ENCODE results near the gene HBZ. TPM values are rescaled to one million over a fixed set of nuclear protein-coding genes. Genes with fewer than 3 reads are reported as not detected.

Gene HBZ
- total RNA-seq, 2 donors from 2014 or later = 1.4 TPM; not detected in 1

DNA sequence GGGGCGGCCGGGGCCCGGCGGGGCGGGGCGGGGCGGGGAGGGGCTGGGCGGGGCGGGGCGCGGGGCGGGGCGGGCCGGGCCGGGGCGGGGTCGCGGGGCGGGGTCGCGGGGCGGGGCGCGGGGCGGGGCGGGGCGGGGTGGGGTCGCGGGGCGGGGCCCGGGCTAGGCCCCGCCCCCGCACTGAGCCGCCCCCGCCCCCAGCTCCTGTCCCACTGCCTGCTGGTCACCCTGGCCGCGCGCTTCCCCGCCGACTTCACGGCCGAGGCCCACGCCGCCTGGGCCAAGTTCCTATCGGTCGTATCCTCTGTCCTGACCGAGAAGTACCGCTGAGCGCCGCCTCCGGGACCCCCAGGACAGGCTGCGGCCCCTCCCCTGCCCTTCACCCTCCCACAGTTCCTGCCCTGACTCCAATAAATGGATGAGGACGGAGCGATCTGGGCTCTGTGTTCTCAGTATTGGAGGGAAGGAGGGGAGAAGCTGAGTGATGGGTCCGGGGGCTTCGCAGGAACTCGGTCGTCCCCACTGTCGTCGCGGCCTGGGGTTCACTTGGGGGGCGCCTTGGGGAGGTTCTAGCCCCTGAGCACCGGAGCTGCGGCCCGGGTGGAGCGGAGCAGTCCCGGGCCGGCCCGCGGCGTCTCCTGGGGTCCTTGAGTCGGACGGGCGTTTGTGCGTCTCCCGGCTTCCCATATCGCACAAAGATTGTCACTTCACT, 12.5 kb downstream of the HBZ start:
- Histone ChIP-seq H3K4me3 (no peak overlapping the region), H3K36me3 (no peaks in the 10 kb centered on the region), H3K27ac (no peak overlapping the region), H3K9ac (ENCODE audit: low read depth in 2 of 2, low read length in 2 of 2) (no peak overlapping the region), H3K4me1 (no peaks in the 10 kb centered on the region), H3K27me3 (peaks cover 35% of the 10 kb centered on the region), H3K9me3 (no peaks in the 10 kb centered on the region)
- intact Hi-C loops (cut with DNase I) = no loop called here
- no peak for DNase-seq
- TF ChIP-seq, protein P1, sequence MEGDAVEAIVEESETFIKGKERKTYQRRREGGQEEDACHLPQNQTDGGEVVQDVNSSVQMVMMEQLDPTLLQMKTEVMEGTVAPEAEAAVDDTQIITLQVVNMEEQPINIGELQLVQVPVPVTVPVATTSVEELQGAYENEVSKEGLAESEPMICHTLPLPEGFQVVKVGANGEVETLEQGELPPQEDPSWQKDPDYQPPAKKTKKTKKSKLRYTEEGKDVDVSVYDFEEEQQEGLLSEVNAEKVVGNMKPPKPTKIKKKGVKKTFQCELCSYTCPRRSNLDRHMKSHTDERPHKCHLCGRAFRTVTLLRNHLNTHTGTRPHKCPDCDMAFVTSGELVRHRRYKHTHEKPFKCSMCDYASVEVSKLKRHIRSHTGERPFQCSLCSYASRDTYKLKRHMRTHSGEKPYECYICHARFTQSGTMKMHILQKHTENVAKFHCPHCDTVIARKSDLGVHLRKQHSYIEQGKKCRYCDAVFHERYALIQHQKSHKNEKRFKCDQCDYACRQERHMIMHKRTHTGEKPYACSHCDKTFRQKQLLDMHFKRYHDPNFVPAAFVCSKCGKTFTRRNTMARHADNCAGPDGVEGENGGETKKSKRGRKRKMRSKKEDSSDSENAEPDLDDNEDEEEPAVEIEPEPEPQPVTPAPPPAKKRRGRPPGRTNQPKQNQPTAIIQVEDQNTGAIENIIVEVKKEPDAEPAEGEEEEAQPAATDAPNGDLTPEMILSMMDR (IDR thresholded peaks at IDR 0.05) = no peak

DNA sequence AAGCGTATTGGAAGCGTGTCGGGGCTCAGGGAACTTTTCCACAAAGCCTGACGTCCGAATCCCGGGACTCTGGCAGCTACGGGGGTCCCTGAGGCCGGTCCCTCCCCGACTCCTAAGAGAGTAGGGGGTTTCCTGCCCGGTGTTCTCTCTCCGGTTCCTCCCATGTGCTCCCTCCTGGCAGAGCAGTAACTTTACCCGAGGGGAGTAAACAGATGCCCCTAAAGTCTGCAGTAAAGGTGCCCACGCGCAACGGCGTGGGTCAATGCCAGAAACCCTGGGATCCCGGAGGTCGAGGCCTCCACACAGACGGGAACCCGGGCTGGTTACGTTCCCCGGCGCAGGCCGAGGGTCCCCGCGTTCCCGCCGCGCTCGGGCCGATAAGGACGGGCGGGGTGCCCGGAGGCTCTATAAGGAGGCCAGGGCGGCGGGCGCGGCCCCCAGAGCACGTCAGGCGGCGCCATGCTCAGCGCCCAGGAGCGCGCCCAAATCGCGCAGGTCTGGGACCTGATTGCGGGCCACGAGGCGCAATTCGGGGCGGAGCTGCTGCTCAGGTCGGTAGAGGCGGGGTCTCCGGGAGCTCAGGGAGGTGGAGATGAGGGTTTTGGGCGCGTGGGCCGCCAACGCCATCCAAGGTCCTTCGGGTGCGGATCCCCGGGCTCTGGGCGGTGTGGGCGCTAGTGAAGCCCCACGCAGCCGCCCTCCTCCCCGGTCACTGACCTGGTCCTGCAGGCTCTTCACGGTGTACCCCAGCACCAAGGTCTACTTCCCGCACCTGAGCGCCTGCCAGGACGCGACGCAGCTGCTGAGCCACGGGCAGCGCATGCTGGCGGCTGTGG, 13.3 kb downstream of the HBZ start, which contains the start of gene HBM:
TSS of gene HBM (plus strand) at position 440 of the 836 bp plus-strand sequence. CDS start at position 460, 20 bp downstream.
- H3K27me3 ChIP-seq = peaks cover 35% of the 10 kb centered on the region
- H3K27ac ChIP-seq = no peak within 1 kb of the TSS
- H3K36me3 ChIP-seq = no peaks in the 10 kb centered on the region
- TF ChIP-seq, protein P1 (IDR thresholded peaks at IDR 0.05) = no peak
- H3K4me1 ChIP-seq = no peaks in the 10 kb centered on the region
- no peak within 1 kb of the TSS for H3K9ac ChIP-seq (ENCODE audit: low read depth in 2 of 2, low read length in 2 of 2)
- H3K4me3 ChIP-seq = no peak within 1 kb of the TSS
- no peaks in the 10 kb centered on the region for H3K9me3 ChIP-seq
- intact Hi-C loops (cut with DNase I) = no loop called here
- DNase-seq = no peak

DNA sequence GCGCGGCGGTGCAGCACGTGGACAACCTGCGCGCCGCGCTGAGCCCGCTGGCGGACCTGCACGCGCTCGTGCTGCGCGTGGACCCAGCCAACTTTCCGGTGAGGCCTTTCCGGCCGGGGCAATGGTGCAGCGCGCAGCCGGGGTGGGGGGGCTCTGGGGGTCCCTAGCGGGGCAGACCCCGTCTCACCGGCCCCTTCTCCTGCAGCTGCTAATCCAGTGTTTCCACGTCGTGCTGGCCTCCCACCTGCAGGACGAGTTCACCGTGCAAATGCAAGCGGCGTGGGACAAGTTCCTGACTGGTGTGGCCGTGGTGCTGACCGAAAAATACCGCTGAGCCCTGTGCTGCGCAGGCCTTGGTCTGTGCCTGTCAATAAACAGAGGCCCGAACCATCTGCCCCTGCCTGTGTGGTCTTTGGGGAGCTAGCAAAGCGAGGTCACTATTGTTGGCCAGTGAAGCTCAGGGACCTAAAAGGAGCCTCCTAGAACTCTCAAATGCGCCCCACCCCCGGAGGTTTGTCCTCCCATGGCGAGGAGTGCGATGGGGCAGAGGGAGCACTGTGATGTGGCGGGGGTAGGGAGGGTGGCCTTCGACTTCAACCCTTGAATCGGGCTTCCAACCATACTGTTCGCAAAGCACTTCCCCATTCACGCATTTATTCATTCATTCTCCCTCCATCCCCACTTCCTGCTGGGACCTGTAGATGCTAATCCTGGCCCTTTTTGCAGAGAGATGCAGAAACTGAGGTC, 14.1 kb downstream of the HBZ start:
- H3K9me3 ChIP-seq = no peaks in the 10 kb centered on the region
- no peak overlapping the region for H3K27ac ChIP-seq
- H3K4me1 ChIP-seq = no peaks in the 10 kb centered on the region
- TF ChIP-seq, protein P1 (IDR thresholded peaks at IDR 0.05) = no peak
- H3K36me3 ChIP-seq = no peaks in the 10 kb centered on the region
- H3K27me3 ChIP-seq = peaks cover 40% of the 10 kb centered on the region
- intact Hi-C loops (cut with DNase I) = no loop called here
- H3K9ac ChIP-seq (ENCODE audit: low read depth in 2 of 2, low read length in 2 of 2) = no peak overlapping the region
- H3K4me3 ChIP-seq = no peak overlapping the region
- no peak for DNase-seq

DNA sequence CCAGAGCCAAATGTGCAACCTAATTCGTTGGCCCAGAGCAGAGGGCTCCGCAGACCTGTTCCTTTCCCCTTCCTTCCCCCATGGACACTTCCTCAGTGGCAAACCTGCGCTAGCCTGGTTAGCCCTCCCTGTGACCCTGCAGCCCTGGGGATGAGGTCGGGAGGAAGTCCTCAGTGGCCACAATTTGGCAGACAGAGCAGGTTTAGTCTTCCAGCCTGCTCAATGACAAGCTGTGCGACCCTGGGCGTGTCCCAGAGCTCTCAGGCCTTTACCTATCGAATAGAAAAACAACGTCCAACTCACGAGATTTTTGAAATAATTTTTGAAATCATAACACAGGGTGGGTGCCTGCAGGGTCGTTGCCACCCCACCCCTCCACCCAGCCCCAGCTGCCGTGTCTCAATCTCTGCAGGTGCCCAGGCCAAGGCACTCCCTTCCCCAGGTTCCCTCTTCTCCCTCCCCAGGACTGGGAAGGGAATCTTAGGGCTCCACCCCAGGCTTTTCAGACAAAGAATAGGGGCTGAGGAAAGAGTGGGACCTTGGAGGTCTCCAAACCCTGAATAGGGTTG, 14.8 kb downstream of the HBZ start:
- no peak overlapping the region for H3K9ac ChIP-seq (ENCODE audit: low read depth in 2 of 2, low read length in 2 of 2)
- no peak overlapping the region for H3K27ac ChIP-seq
- H3K36me3 ChIP-seq = no peaks in the 10 kb centered on the region
- DNase-seq = no peak
- H3K27me3 ChIP-seq = peaks cover 42% of the 10 kb centered on the region
- H3K4me1 ChIP-seq = no peaks in the 10 kb centered on the region
- TF ChIP-seq, protein P1 (IDR thresholded peaks at IDR 0.05) = no peak
- intact Hi-C loops (cut with DNase I) = no loop called here
- no peak overlapping the region for H3K4me3 ChIP-seq
- H3K9me3 ChIP-seq = no peaks in the 10 kb centered on the region

DNA sequence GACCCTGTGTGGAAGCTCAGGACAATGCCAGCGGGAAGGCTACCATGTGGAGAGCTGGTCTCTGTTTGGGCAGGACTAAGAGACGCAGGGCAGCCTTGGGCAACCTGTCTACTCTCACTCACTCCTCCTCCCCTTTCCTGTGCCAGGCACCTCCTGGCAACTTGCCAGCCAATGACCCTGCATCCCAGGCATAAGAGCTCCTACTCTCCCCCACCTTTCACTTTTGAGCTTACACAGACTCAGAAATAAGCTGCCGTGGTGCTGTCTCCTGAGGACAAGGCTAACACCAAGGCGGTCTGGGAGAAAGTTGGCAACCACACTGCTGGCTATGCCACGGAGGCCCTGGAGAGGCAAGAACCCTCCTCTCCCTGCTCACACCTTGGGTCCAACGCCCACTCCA, 16.0 kb downstream of the HBZ start:
- H3K4me1 ChIP-seq = no peaks in the 10 kb centered on the region
- H3K36me3 ChIP-seq = no peaks in the 10 kb centered on the region
- H3K4me3 ChIP-seq = no peak overlapping the region
- no peaks in the 10 kb centered on the region for H3K9me3 ChIP-seq
- H3K9ac ChIP-seq (ENCODE audit: low read depth in 2 of 2, low read length in 2 of 2) = no peak overlapping the region
- intact Hi-C loops (cut with DNase I) = no loop called here
- no peak overlapping the region for H3K27ac ChIP-seq
- peaks cover 45% of the 10 kb centered on the region for H3K27me3 ChIP-seq
- TF ChIP-seq, protein P1 (IDR thresholded peaks at IDR 0.05) = no peak
- DNase-seq = no peak

Data from colonic mucosa (tissue), 4 donors.